ENCODE results near the gene KRTAP12-4.

GRCh38 chr21:44658913-44659595 lies 4.6 kb upstream of the KRTAP12-4 start:
- TF ChIP-seq EZH2phosphoT487 (IDR thresholded peaks at IDR 0.05; ENCODE audit: insufficient read depth, low read depth) (no peak), EZH2 (IDR thresholded peaks at IDR 0.05; ENCODE audit: insufficient read depth, poor library complexity, severe bottlenecking) (no peak)
